ENCODE results near the gene ZDHHC8.

GRCh38 chr22:20194681-20195593, 63.3 kb downstream of the ZDHHC8 start:
- no peak for TF ChIP-seq POLR2AphosphoS5 (IDR thresholded peaks at IDR 0.05)
- no peak for TF ChIP-seq CTCF (IDR thresholded peaks at IDR 0.05)
- no peak for TF ChIP-seq EP300 (IDR thresholded peaks at IDR 0.05; ENCODE audit: low read depth)
- TF ChIP-seq POLR2A (IDR thresholded peaks at IDR 0.05) = no peak
